Suprapubic skin (tissue), 3 donors: ENCODE data around the gene UHRF1.

Experiments
- EP300 ChIP-seq: sonication (generic); formaldehyde crosslinking; IDR thresholded peaks from one replicate; pipeline ENCODE4 v1.6.1; 2017; ENCODE audit warnings: antibody characterized with exemption
- TF ChIP-seq, protein P1 (sequence below), 2 donors: fragments of 200-600 bp in 1 of 2; fragments of 450-650 bp in 1 of 2; sonication (generic) in 1 of 2; IDR thresholded peaks; one replicate each; pipeline ENCODE4 v1.5.1; 2016 to 2019; ENCODE audit warnings: antibody characterized with exemption in 2 of 2, mild to moderate bottlenecking in 1 of 2, moderate library complexity in 1 of 2

DNA sequence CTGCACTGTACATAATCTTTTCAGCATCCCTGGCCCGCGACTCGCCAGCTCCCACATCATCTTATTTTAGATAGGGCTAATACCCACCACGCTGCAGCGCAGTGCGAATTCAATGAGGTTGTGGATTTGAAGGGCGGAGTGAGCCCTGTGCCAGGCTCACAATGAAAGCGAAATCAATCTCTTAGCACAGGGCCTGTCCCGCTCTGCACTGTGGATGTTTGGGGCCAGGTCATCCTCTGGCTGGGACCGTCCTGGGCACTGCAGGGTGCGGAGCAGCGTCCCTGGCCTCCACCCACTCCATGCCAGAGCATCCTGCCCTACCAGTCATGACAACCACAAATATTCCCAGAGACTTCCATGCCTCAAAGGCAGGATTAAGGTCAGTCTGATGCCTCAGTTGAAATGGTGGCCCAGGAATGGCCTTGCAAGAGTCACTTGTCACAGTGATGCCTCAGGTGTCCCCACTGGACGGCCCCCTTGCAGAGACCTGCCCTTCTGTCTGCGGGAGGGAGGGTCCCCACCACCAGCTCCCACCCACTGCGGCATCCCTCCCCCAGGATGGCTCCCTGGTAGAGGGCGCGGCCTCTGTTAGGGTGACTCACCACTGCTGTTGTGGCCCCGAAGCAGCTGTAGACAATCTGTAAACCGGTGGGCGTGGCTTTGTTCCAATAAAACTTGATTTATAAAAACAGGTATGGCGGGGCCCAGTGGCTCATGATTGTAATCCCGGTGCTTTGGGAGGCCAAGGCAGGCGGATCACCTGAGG lies 5.6 kb downstream of the UHRF1 start:
- TF ChIP-seq, protein P1, sequence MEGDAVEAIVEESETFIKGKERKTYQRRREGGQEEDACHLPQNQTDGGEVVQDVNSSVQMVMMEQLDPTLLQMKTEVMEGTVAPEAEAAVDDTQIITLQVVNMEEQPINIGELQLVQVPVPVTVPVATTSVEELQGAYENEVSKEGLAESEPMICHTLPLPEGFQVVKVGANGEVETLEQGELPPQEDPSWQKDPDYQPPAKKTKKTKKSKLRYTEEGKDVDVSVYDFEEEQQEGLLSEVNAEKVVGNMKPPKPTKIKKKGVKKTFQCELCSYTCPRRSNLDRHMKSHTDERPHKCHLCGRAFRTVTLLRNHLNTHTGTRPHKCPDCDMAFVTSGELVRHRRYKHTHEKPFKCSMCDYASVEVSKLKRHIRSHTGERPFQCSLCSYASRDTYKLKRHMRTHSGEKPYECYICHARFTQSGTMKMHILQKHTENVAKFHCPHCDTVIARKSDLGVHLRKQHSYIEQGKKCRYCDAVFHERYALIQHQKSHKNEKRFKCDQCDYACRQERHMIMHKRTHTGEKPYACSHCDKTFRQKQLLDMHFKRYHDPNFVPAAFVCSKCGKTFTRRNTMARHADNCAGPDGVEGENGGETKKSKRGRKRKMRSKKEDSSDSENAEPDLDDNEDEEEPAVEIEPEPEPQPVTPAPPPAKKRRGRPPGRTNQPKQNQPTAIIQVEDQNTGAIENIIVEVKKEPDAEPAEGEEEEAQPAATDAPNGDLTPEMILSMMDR (IDR thresholded peaks at IDR 0.05): no peak
- TF ChIP-seq EP300: no peak
